Left lung (tissue), 10 donors: ENCODE results near the gene RALB. TPM values are rescaled to one million over a fixed set of nuclear protein-coding genes. Genes with fewer than 3 reads are reported as not detected.

Source experiments
- ATAC-seq: fragments of 200-7000 bp; cut with Tn5 transposase; one replicate; pipeline ENCODE4 v1.9.1; 2020; ENCODE audit warnings: moderate library complexity
- DNase-seq, 4 donors: peaks; one replicate each; pipeline ENCODE4 v3.0.0-alpha.2; 2013 to 2020
- H3K27ac ChIP-seq, 2 donors: fragments of 200-600 bp; sonication (generic) in 1 of 2; one replicate each; pipeline versions ENCODE4 v1.5.0 to v1.8.0; 2020 to 2021
- H3K27me3 ChIP-seq, 2 donors: fragments of 200-600 bp; sonication (generic) in 1 of 2; one replicate each; pipeline versions ENCODE4 v1.5.0 to v1.8.0; 2020 to 2021
- H3K36me3 ChIP-seq, 2 donors: fragments of 200-600 bp; sonication (generic) in 1 of 2; one replicate each; pipeline versions ENCODE4 v1.5.0 to v1.8.0; 2020 to 2021
- H3K4me1 ChIP-seq, 2 donors: fragments of 200-600 bp; one replicate each; pipeline ENCODE4 v1.8.0; 2021
- H3K4me3 ChIP-seq, 2 donors: fragments of 200-600 bp; sonication (generic) in 1 of 2; one replicate each; pipeline versions ENCODE4 v1.5.0 to v1.8.0; 2020 to 2021; ENCODE audit warnings: mild to moderate bottlenecking in 1 of 2
- H3K9me3 ChIP-seq, 2 donors: fragments of 200-600 bp; sonication (generic) in 1 of 2; one replicate each; pipeline versions ENCODE4 v1.5.0 to v1.8.0; 2020 to 2021
- CTCF ChIP-seq, 2 donors: fragments of 200-600 bp; sonication (generic) in 1 of 2; IDR thresholded peaks; one replicate each; pipeline versions ENCODE4 v1.5.0 to v1.8.0; 2021; ENCODE audit warnings: antibody characterized with exemption in 2 of 2
- intact Hi-C, 2 donors: fragments of 100-400 bp; cut with DNase I; formaldehyde crosslinking; loops; one replicate each; pipeline versions ENCODE4 v1.11.2 to v1.14.2; 2022
- polyA plus RNA-seq, 6 donors: library from polyadenylated mRNA; unstranded; fragments of 120-200 nt; gene quantifications; one replicate each; pipeline ENCODE4 v1.2.1, GENCODE V29; 2013; ENCODE audit not compliant: insufficient read length in 6 of 6
- total RNA-seq, 2 donors: library from RNA; stranded (reverse); fragmentation: NEBNext Ultra II Directional; extraction: Animal tissue kit (Norgen Biotek cat#: 25700); gene quantifications; one replicate each; pipeline ENCODE4 v1.2.1, GENCODE V29; 2021
- donor health status: DM: no; HTN: yes; CAD: no.
- donor health status: DM: no; HTN: no; CAD: no.

Gene RALB
- total and polyA plus RNA-seq, 8 donors: 50.5 to 143 (median 112) TPM

- peak overlapping the region in 1 of 2 donors; percentile 28 for H3K27ac ChIP-seq
- ATAC-seq: peak; percentile 88
- H3K4me1 ChIP-seq: peaks cover 4 to 29% of the 10 kb centered on the region in 2 donors
- no peaks in the 10 kb centered on the region for H3K36me3 ChIP-seq
- peaks cover 0 to 8% of the 10 kb centered on the region in 2 donors for H3K9me3 ChIP-seq
- H3K4me3 ChIP-seq: no peak overlapping the region
- H3K27me3 ChIP-seq: no peaks in the 10 kb centered on the region
- intact Hi-C loops: no loop called here
- TF ChIP-seq CTCF (IDR thresholded peaks at IDR 0.05): no peak
- DNase-seq: no peak
These were observed 6.9 kb upstream of the RALB start for GRCh38 chr2:120245520-120246332.

GRCh38 chr2:120246546-120247300 lies 5.9 kb upstream of the RALB start:
- Histone ChIP-seq H3K9me3 (peaks cover 0 to 8% of the 10 kb centered on the region in 2 donors), H3K4me3 (no peak overlapping the region), H3K36me3 (no peaks in the 10 kb centered on the region), H3K4me1 (peaks cover 4 to 25% of the 10 kb centered on the region in 2 donors), H3K27ac (no peak overlapping the region), H3K27me3 (no peaks in the 10 kb centered on the region)
- no peak for DNase-seq
- intact Hi-C loops: no loop called here
- no peak for TF ChIP-seq CTCF (IDR thresholded peaks at IDR 0.05)
- no peak for ATAC-seq

DNA sequence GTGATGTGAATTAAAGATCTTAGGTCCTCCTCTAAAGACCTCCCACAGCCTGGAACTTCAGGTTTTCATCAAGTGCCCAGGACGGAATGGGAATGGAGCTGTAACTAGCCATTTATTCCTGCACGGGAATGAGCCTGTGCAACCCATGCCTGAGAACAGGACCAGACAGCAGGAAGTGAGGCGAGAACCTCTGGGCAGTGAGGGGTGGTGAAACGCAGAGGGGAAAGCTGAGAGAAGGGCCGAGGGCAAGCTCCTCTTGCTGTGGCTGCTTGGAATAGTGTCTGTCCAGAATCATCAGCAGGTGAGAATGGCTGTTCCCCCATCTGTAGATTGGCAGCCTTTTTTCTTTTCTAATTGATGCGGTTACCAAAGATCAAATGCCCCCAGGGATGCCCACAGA lies 4.8 kb upstream of the RALB start:
- ATAC-seq (no peak), DNase-seq (no peak)
- H3K4me1 ChIP-seq: peaks cover 4 to 26% of the 10 kb centered on the region in 2 donors
- TF ChIP-seq CTCF (IDR thresholded peaks at IDR 0.05): no peak
- no peak overlapping the region for H3K4me3 ChIP-seq
- intact Hi-C loops: no loop called here
- H3K27me3 ChIP-seq: no peaks in the 10 kb centered on the region
- no peaks in the 10 kb centered on the region for H3K36me3 ChIP-seq
- H3K9me3 ChIP-seq: peaks cover 0 to 8% of the 10 kb centered on the region in 2 donors
- no peak overlapping the region for H3K27ac ChIP-seq

DNA sequence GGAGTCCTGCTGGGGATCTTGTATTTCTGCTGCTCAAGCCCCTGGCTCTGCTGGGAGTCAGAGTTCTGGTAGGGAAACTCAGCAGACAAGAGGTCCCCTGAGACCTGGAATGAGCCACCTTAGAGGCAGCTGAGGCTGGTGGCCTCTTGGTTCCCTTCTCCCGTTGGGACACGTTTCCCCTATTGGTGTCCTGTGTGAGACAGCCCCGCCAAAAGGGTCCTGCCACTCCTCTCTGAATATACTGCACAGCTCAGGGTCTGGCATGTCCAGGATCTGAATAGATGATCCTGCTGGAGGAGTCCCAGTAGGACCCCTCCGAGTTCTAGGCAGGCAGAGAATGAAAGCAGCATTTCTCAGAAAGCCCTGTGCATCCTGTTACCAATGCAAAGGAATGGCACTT lies 2.0 kb upstream of the RALB start:
- H3K27ac ChIP-seq: no peak overlapping the region
- no peaks in the 10 kb centered on the region for H3K36me3 ChIP-seq

More for the DNA sequence above, 2.0 kb upstream of the RALB start:
- no peak for ATAC-seq
- intact Hi-C loops: no loop called here
- TF ChIP-seq CTCF (IDR thresholded peaks at IDR 0.05): no peak
- H3K4me1 ChIP-seq: peaks cover 9 to 33% of the 10 kb centered on the region in 2 donors
- DNase-seq: no peak
- H3K27me3 ChIP-seq: no peaks in the 10 kb centered on the region
- no peaks in the 10 kb centered on the region for H3K9me3 ChIP-seq
- H3K4me3 ChIP-seq: no peak overlapping the region
